ENCODE measurements around the gene C1QTNF1. TPM values are rescaled to one million over a fixed set of nuclear protein-coding genes. Genes with fewer than 3 reads are reported as not detected.

Gene C1QTNF1
- total RNA-seq, 2 donors from 2014 or later = 10.4 to 12.1 TPM

GRCh38 chr17:79001190-79002020, 22.6 kb upstream of the C1QTNF1 start:
- intact Hi-C loops (cut with DNase I) = no loop called here
- no peak for TF ChIP-seq CTCF (IDR thresholded peaks at IDR 0.05)
- Histone ChIP-seq H3K9me3 (no peaks in the 10 kb centered on the region), H3K36me3 (no peaks in the 10 kb centered on the region), H3K4me3 (no peak overlapping the region), H3K27me3 (no peaks in the 10 kb centered on the region), H3K4me1 (peaks cover 49% of the 10 kb centered on the region), H3K9ac (ENCODE audit: low read depth in 2 of 2, low read length in 2 of 2) (peak overlapping the region in 1 of 2 donors; percentile 86), H3K27ac (peak overlapping the region; percentile 44)
- peak; percentile 45 for DNase-seq

GRCh38 chr17:79002291-79002690, 21.7 kb upstream of the C1QTNF1 start:
- no peaks in the 10 kb centered on the region for H3K36me3 ChIP-seq
- no peak overlapping the region for H3K4me3 ChIP-seq
- no peak for TF ChIP-seq CTCF (IDR thresholded peaks at IDR 0.05)
- H3K27ac ChIP-seq = no peak overlapping the region
- peak overlapping the region in 1 of 2 donors; percentile 86 for H3K9ac ChIP-seq (ENCODE audit: low read depth in 2 of 2, low read length in 2 of 2)
- intact Hi-C loops (cut with DNase I) = no loop called here
- H3K9me3 ChIP-seq = no peaks in the 10 kb centered on the region
- no peak for DNase-seq
- H3K4me1 ChIP-seq = peaks cover 46% of the 10 kb centered on the region
- H3K27me3 ChIP-seq = no peaks in the 10 kb centered on the region

GRCh38 chr17:79002796-79003593, 21.0 kb upstream of the C1QTNF1 start:
- H3K4me1 ChIP-seq = peaks cover 46% of the 10 kb centered on the region
- intact Hi-C loops (cut with DNase I) = no loop called here
- TF ChIP-seq CTCF (IDR thresholded peaks at IDR 0.05) = no peak
- no peaks in the 10 kb centered on the region for H3K27me3 ChIP-seq
- peak overlapping the region; percentile 36 for H3K27ac ChIP-seq
- peak overlapping the region in 1 of 2 donors; percentile 86 for H3K9ac ChIP-seq (ENCODE audit: low read depth in 2 of 2, low read length in 2 of 2)
- peak; percentile 25 for DNase-seq
- peak overlapping the region; percentile 23 for H3K4me3 ChIP-seq
- no peaks in the 10 kb centered on the region for H3K9me3 ChIP-seq
- H3K36me3 ChIP-seq = no peaks in the 10 kb centered on the region

GRCh38 chr17:79003661-79004411, 20.1 kb upstream of the C1QTNF1 start:
- H3K9me3 ChIP-seq = no peaks in the 10 kb centered on the region
- peak overlapping the region; percentile 23 for H3K4me3 ChIP-seq
- peak; percentile 27 for DNase-seq
- no peak for TF ChIP-seq CTCF (IDR thresholded peaks at IDR 0.05)
- no peaks in the 10 kb centered on the region for H3K27me3 ChIP-seq
- intact Hi-C loops (cut with DNase I) = no loop called here
- H3K9ac ChIP-seq (ENCODE audit: low read depth in 2 of 2, low read length in 2 of 2) = peak overlapping the region in 1 of 2 donors; percentile 86
- peaks cover 45% of the 10 kb centered on the region for H3K4me1 ChIP-seq
- H3K27ac ChIP-seq = peak overlapping the region; percentile 36
- H3K36me3 ChIP-seq = no peaks in the 10 kb centered on the region
